Skeletal muscle tissue (tissue), 4 donors: ENCODE data around the gene ZNF8. TPM values are rescaled to one million over a fixed set of nuclear protein-coding genes. Genes with fewer than 3 reads are reported as not detected.
A peak's percentile ranks its signal among the peaks of the same experiment; 100 is the strongest.

ENCODE experiments used
- H3K27ac ChIP-seq: one replicate; pipeline ENCODE4 v1.7.0; 2013; ENCODE audit warnings: mild to moderate bottlenecking, low read depth, low read length, inconsistent platforms
- H3K27me3 ChIP-seq, 3 donors: one replicate each; pipeline ENCODE4 v1.7.0; 2013; ENCODE audit warnings: low read length in 3 of 3; ENCODE audit not compliant: control insufficient read depth in 3 of 3, insufficient read depth in 3 of 3
- H3K36me3 ChIP-seq, 3 donors: one replicate each; pipeline ENCODE4 v1.7.0; 2013; ENCODE audit warnings: low read length in 3 of 3; ENCODE audit not compliant: control insufficient read depth in 3 of 3, insufficient read depth in 3 of 3
- H3K4me1 ChIP-seq, 3 donors: one replicate each; pipeline ENCODE4 v1.7.0; 2013; ENCODE audit warnings: low read length in 3 of 3, mild to moderate bottlenecking in 3 of 3; ENCODE audit not compliant: control insufficient read depth in 3 of 3, insufficient read depth in 3 of 3
- H3K4me3 ChIP-seq, 3 donors: one replicate each; pipeline ENCODE4 v1.7.0; 2013; ENCODE audit warnings: low read length in 3 of 3
- H3K9ac ChIP-seq, 3 donors: one replicate each; pipeline ENCODE4 v1.7.0; 2013; ENCODE audit warnings: low read length in 3 of 3, mild to moderate bottlenecking in 3 of 3, moderate library complexity in 2 of 3, low read depth in 1 of 3
- H3K9me3 ChIP-seq, 3 donors: one replicate each; pipeline ENCODE4 v1.7.0; 2013; ENCODE audit warnings: low read length in 3 of 3; ENCODE audit not compliant: control insufficient read depth in 3 of 3
- total RNA-seq: library from RNA; depleted of rRNA; stranded (reverse); fragments of >200 nt; gene quantifications from one replicate; pipeline ENCODE4 v1.2.3, GENCODE V29; 2014
- donor health status: Osteomylitis.

The ZNF8 gene
- total RNA-seq, 1 donor from 2014 or later: 6.3 TPM

- H3K9me3 ChIP-seq: peaks cover 60 to 69% (median 67%) of the 10 kb centered on the region in 3 donors
- H3K27me3 ChIP-seq: no peaks in the 10 kb centered on the region
- peak overlapping the region; percentile 42 to 60 (median 58) for H3K4me3 ChIP-seq
- H3K9ac ChIP-seq: no peak overlapping the region
- no peaks in the 10 kb centered on the region for H3K4me1 ChIP-seq
- no peak overlapping the region for H3K27ac ChIP-seq
- peaks cover 55 to 69% (median 57%) of the 10 kb centered on the region in 3 donors for H3K36me3 ChIP-seq
Observed at GRCh38 chr19:58262922-58263296, 15.8 kb upstream of the ZNF8 start.

- Histone ChIP-seq H3K9me3 (peaks cover 45 to 64% (median 56%) of the 10 kb centered on the region in 3 donors), H3K4me3 (no peak overlapping the region), H3K4me1 (no peaks in the 10 kb centered on the region), H3K9ac (no peak overlapping the region), H3K27me3 (no peaks in the 10 kb centered on the region), H3K27ac (no peak overlapping the region), H3K36me3 (peaks cover 40 to 57% (median 41%) of the 10 kb centered on the region in 3 donors)
Observed at GRCh38 chr19:58265100-58265499, 13.7 kb upstream of the ZNF8 start.

GRCh38 chr19:58268344-58268743 lies 10.4 kb upstream of the ZNF8 start:
- no peaks in the 10 kb centered on the region for H3K27me3 ChIP-seq
- peaks cover 11 to 39% (median 17%) of the 10 kb centered on the region in 3 donors for H3K36me3 ChIP-seq
- H3K4me3 ChIP-seq: peak overlapping the region; percentile 4 to 29 (median 26)
- H3K27ac ChIP-seq: no peak overlapping the region
- no peaks in the 10 kb centered on the region for H3K4me1 ChIP-seq
- H3K9me3 ChIP-seq: peaks cover 26 to 44% (median 35%) of the 10 kb centered on the region in 3 donors
- no peak overlapping the region for H3K9ac ChIP-seq

- Histone ChIP-seq H3K27me3 (peaks cover 0 to 6% (median 0%) of the 10 kb centered on the region in 3 donors), H3K9me3 (peaks cover 13 to 19% (median 18%) of the 10 kb centered on the region in 3 donors), H3K27ac (no peak overlapping the region), H3K4me3 (no peak overlapping the region), H3K36me3 (peaks cover 0 to 29% (median 7%) of the 10 kb centered on the region in 3 donors), H3K9ac (no peak overlapping the region), H3K4me1 (peaks cover 4 to 15% (median 8%) of the 10 kb centered on the region in 3 donors)
Observed at GRCh38 chr19:58274771-58275201, 4.0 kb upstream of the ZNF8 start.

GRCh38 chr19:58275564-58275963 lies 3.2 kb upstream of the ZNF8 start:
- H3K9ac ChIP-seq: no peak overlapping the region
- peaks cover 0 to 26% (median 10%) of the 10 kb centered on the region in 3 donors for H3K36me3 ChIP-seq
- peaks cover 0 to 6% (median 2%) of the 10 kb centered on the region in 3 donors for H3K27me3 ChIP-seq
- no peak overlapping the region for H3K4me3 ChIP-seq
- peaks cover 6 to 15% (median 13%) of the 10 kb centered on the region in 3 donors for H3K4me1 ChIP-seq
- H3K27ac ChIP-seq: no peak overlapping the region
- H3K9me3 ChIP-seq: peaks cover 12 to 18% (median 12%) of the 10 kb centered on the region in 3 donors

- peaks cover 3 to 13% (median 4%) of the 10 kb centered on the region in 3 donors for H3K9me3 ChIP-seq
- peaks cover 0 to 6% (median 4%) of the 10 kb centered on the region in 3 donors for H3K27me3 ChIP-seq
- H3K4me1 ChIP-seq: peaks cover 6 to 15% (median 13%) of the 10 kb centered on the region in 3 donors
- no peak overlapping the region for H3K27ac ChIP-seq
- no peak overlapping the region for H3K4me3 ChIP-seq
- peaks cover 0 to 16% (median 4%) of the 10 kb centered on the region in 3 donors for H3K36me3 ChIP-seq
- H3K9ac ChIP-seq: no peak overlapping the region
Observed at GRCh38 chr19:58277197-58277596, 1.6 kb upstream of the ZNF8 start.

- peaks cover 6 to 15% (median 13%) of the 10 kb centered on the region in 3 donors for H3K4me1 ChIP-seq
- H3K9me3 ChIP-seq: peaks cover 3 to 12% (median 4%) of the 10 kb centered on the region in 3 donors
- peak overlapping the region; percentile 74 to 82 (median 75) for H3K9ac ChIP-seq
- peaks cover 0 to 6% (median 4%) of the 10 kb centered on the region in 3 donors for H3K27me3 ChIP-seq
- peak overlapping the region; percentile 80 to 86 (median 80) for H3K4me3 ChIP-seq
- H3K27ac ChIP-seq: peak overlapping the region; percentile 72
- peaks cover 0 to 15% (median 4%) of the 10 kb centered on the region in 3 donors for H3K36me3 ChIP-seq
Observed at GRCh38 chr19:58277748-58278540, 811 bp upstream of the ZNF8 start.

- Histone ChIP-seq H3K27ac (peak overlapping the region; percentile 72), H3K9ac (peak overlapping the region; percentile 74 to 82 (median 75)), H3K4me1 (peaks cover 6 to 15% (median 13%) of the 10 kb centered on the region in 3 donors), H3K9me3 (peaks cover under 1 to 12% (median 4%) of the 10 kb centered on the region in 3 donors), H3K27me3 (peaks cover 0 to 6% (median 4%) of the 10 kb centered on the region in 3 donors), H3K4me3 (peak overlapping the region; percentile 80 to 86 (median 80)), H3K36me3 (peaks cover 0 to 15% (median 4%) of the 10 kb centered on the region in 3 donors)
Observed at GRCh38 chr19:58279042-58279924, 528 bp downstream of the ZNF8 start.

- Histone ChIP-seq H3K9me3 (peaks cover 0 to 12% (median 6%) of the 10 kb centered on the region in 3 donors), H3K4me1 (peaks cover 6 to 15% (median 13%) of the 10 kb centered on the region in 3 donors), H3K27ac (no peak overlapping the region), H3K36me3 (peaks cover 0 to 9% (median 4%) of the 10 kb centered on the region in 3 donors), H3K27me3 (peaks cover 0 to 6% (median 4%) of the 10 kb centered on the region in 3 donors), H3K4me3 (peak overlapping the region in 2 of 3 donors; percentile 80 to 86), H3K9ac (peak overlapping the region in 1 of 3 donors; percentile 75)
Observed at GRCh38 chr19:58279925-58280316, 1.2 kb downstream of the ZNF8 start.
